Inflammatory macrophage (primary cell): Measurements from ENCODE around the gene ALDH3A1.

Experiments
- DNase-seq, 2 donors: peaks; one replicate each; pipeline ENCODE4 v3.0.0-alpha.2; 2020 to 2022

The ALDH3A1 gene

DNA sequence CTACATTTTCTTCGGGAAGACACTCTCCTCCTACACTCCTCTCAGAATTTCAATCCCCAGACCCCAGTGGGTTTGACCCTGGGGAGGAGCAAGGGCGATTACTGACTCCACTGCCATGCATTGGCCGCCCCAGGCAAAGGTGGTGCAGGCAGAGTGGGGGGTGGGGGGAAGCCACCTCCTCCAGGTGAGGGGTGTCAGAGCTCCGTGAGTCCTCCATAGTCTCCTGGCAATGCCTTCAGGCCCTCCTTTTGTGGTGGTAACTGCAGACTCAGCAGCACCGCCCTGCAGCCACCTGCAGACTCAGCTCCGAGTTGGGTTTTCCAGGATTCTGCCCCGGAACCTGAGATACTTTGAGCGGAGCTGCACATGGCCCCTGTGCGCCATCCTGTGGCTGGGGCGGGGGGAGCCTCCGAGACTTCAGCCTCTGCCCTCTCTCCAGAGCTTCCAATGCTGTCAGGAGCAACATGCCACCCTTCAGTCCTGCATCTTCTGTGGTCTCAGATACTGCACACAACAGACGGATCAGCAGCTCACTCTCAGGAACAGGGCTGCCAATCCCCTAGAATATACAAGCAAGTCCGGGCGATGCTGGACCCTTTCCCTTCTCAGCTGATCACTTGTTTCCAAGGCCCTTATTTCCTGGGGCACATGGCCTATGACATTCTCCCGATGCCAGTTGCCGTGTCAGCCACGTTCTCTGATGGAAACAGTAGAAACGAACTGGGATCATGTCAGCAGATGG is 29.3 kb downstream of the ALDH3A1 start:
- no peak for DNase-seq

DNA sequence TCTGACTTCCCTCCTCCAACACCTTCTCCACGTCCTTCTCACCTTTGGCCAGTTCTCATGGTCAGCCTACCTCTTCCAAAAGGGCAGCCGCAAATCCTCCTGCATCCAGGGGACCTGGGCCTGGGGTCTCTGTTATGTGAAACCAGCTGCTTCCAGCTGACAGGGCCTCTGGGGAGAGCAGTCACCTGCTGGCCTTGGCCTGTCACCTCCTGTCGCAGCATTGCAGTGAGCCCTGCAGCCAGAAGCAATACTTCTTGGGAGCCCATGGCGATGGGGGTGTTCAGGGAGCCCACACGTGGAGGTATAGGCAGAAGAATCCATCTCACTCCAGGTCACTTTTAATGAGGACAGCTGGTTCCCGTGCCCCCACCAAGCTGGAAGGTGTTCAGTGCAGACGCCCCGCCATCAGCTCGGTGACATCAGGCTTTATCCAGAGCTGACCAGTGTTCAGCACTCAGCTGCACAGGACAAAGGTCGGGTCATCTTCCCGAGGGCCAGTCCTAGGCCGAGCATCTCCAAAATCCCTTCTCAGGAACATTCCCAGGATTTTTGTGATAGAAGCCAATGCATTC is 30.0 kb downstream of the ALDH3A1 start:
- no peak for DNase-seq

DNA sequence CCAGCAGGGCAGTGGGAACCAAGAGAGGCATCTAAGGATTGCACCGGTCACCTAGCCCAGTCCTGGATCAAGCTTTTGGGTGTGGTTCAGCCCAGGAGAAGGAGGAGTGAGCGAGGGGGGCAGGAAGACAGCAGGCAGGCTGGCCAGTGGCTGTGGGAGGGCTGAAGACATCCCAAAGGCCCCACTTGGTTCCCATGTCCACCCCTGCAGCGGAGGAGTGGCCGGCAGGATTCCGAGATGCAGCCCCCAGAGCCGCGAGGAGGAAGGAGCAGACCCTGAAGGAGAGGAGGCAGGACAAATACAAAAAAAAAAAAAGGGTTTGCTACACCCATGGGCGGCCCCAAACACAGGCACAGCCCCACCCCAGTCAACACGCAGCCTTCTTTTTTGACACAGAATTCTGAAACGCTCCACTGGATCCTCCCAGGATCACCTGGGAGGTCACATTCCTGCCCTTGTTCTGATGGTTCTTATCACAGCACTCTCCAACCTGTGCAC is 30.6 kb downstream of the ALDH3A1 start:
- DNase-seq = no peak

DNA sequence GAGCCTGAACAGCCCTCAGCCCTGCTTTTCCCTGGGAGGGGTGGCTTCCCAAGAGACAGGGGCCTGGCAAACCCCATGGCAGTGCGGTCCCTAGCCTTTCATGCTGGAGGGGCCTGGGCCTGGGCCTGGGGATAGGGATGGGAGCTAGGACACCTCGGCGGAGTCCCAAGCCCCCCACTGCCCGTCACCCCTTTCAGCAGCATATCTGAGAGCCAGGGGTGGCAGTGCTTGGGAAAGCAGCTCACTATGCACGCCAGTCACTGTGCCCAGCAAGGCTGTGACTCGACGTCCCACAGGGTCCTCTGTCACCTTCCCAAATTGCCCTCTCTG is 31.1 kb downstream of the ALDH3A1 start:
- DNase-seq = no peak

DNA sequence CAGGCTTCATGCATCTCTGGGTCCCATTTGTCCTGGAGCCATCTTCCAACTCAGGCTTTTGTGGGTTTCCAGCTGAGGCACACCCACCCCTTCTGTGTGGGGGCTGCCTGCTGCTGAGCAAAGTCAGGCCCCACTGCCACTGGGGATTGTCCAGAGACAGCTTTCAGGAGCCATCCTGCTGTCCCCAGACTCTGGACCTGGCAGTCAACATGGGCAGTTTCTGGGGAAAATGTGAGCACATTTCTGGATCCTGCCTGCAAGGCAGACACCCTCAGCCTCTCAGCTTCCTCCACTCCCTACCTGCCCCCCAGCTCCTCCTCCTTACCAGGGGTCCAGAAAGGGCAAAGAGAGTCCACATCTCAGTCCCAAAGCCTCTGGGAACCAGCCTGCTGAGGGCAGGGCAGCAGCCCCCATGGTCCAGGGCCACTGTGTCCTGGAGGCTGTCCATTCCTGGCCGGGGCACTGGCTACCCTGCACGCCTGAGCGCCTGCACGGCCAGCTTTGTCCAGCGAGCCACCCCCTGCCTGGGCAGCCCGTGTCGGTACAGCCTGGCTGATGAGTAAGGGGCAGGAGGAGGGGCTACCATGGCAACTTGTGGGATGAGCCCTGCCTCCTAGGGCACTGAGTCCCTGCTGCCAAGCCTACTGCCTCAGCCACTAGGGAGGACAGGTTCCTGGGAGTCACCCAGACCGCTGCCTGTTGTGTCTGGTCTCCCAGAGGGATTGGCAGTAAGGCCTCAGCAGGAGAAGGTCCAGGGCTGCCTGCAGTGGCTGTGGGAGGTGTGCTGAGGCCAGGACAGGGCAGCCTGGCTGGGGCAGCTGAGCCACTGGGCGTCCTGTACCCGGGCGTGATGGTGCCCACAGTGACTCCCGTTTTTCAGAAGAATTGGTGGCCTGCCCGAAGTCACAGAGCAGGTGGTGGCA is 31.7 kb downstream of the ALDH3A1 start, which contains the start of gene SLC47A2:
Gene SLC47A2 (minus strand): TSS at position 477 of the 923 bp plus-strand sequence. CDS start 29 bp downstream, at position 448.
- no peak for DNase-seq

DNA sequence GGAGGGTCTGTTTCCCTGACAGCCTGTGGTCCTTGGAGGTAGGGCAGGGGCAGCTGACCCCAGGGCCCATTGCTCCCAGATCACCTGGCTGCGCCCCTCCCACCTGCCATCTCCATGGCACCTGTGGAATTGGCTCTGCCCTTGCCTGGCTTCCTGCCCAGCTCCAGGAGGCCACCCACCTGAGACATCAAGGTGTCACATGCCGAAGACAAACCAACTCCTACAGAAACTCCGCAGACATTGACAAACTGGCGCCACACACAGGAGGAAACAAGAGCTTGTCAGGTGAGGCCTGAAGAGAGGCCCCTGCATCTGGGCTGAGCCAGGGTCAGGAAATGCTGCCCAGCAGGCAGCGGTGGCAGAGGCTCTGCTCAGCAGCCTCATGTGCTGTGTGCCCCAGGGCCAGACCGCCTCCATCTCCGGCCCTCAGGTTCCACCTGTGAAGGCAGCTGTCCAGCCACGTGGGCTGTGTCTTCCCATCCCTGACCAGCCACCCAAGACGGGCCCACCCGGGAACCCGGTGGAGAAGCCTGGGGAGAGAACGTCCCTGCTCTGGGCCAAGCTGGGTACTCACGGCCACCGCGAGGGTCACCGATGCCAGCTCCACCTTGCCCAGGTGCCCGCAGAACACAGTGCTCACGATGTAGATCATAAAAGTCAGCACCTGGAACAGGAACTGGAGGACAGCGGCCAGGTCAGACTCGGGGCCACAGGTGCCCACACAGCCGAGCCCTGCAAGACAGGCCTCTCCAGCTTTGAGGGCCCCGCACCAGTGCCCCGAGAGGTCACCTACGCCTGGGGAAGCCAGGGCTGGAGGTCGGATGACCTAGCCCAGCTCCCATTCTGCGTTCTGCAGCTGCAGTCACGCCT is 33.3 kb downstream of the ALDH3A1 start:
- DNase-seq = no peak

DNA sequence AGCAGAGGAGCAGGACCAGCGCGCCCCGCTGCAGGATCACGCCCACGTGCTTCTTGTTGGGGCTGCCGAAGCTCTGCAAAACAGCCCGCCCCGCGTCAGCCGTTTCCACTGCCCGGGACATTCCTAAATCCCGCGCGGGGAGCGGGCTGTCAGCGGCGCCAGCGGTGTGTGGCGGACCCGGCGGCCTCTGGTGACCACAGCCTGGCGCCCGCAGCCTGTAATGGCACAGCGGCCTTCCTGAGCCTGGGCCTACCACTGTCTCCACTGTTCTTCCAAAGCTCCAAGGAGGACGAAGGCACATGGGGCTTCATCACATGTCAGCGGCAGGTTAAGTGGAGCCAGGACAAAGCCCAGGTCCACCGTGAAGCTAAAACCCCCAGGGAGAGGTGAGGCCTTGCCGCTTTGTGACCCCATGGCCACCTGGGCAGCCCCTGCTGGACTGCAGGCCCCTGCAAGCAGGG is 34.2 kb downstream of the ALDH3A1 start:
- no peak for DNase-seq

DNA sequence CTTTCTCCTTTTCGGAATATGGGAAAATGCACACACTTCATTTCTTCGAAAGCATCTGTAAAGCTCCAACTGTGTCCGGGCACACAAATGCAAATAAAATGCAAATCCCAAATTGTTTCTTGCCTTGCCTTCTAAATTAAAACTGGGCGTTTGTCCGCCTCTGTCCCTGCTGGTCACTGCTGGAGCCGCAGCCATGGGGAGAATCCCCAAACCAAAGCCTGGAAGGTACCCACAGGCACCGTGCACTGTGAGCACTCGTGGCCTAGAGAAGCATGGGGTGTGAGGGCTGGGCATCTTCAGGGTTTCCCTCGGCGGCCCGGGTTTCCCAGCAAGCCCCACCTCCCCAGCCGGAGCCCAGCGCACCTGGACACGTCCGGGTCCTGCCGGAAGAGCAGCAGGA is 34.6 kb downstream of the ALDH3A1 start:
- DNase-seq = no peak

DNA sequence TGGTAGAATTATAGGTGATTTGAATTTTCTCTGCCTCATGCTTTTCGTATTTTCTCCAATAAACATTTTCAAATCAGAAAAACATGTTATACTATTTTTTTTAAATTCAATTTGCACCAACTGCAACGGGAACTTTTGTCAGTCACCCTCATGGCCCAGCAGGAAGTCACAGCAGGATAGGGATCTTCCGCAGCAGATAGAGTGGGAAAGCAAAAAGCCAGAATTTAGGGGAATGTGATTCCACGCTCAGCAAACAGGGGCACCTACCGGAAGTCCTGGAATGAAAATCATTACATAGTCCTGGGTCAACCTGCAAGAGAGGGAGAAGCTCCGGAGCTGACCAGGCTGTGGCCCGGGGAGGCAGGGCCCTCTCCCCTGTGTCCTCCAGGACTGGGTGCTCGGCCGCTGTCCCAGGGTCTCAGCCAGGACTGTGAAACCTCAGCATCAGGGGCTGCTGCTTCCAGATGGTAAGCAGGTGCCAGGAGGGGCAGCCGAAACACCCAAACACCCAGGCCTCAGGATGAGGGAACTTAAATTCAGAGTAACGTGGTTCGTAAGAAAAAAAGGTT is 35.6 kb downstream of the ALDH3A1 start:
- DNase-seq = no peak

DNA sequence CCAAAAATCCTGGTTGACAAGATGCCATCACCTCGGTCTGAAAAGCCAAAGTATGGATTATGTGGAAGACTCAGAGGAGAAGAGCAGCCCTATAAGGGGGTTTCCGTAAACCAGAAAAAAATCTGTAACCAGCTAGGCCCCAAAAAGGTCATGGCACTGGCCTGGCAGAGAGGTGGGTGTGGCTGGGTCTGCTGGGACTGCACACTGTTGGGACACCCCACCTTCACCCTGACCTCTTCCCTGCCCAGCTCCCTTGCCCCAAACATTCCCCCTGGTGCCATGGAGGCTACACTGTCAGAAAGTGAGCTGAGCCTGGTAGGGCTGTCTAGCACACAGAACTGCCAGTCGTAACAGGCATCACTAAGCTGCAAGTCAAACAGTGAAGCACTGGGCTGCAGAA is 38.3 kb downstream of the ALDH3A1 start:
- no peak for DNase-seq

DNA sequence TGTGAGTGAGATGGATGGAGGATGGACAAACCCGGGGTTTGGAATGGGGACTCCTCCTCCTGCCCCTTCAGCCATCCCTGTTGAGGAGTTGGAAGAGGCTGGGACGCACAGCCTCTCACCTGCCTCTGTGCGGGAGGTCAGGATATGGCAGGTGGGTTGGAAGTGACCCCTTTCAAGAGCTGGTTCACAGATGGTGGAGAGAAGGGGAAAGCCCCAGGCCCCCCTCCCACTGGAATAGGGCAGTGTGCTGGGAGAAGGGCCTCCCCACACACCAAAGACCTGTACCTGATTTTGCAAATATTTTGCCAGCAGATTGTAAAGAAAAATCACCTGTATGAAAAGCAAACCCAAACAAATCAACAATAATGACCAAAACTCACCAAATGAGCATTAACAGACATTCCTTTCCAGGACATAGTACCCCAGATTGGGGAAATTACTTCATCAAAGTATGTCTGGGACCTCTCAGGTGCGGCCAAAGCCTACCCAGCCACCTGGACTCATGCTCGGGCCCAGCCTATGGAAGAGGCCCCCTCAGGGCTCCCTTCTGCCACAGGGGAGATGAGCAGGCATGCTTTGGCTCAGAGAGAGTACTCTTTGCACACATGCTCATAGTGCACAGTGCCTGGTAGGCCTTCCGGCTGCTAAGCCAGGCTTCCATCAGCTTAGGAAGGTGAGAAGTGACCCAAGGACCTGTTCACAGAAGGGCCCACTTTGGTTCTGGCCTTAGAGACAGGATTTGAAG is 39.5 kb downstream of the ALDH3A1 start:
- DNase-seq = no peak

DNA sequence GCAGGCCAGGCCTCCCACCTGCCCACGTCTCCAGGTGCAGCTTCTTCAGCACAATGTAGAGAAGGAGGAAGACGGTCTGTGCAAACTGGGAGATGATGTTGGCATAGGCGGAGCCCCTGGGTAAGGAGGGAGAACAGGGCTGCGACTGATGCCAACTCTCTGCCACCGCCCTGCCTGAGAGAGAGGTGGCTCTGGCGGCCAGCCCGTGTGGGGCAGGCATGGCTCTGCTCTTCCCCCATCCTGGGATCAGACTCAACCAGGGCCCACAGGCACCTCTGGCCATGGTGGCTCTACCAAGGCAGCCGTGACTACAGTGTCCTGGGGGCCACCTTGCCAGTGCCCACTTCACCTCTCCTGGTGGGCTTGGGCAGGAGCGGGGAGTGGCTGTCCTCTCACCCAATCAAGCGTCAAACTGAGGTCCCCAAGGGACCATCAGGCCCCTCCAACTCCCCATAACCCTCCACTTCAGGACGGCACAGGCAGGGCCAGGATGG is 40.3 kb downstream of the ALDH3A1 start:
- no peak for DNase-seq

DNA sequence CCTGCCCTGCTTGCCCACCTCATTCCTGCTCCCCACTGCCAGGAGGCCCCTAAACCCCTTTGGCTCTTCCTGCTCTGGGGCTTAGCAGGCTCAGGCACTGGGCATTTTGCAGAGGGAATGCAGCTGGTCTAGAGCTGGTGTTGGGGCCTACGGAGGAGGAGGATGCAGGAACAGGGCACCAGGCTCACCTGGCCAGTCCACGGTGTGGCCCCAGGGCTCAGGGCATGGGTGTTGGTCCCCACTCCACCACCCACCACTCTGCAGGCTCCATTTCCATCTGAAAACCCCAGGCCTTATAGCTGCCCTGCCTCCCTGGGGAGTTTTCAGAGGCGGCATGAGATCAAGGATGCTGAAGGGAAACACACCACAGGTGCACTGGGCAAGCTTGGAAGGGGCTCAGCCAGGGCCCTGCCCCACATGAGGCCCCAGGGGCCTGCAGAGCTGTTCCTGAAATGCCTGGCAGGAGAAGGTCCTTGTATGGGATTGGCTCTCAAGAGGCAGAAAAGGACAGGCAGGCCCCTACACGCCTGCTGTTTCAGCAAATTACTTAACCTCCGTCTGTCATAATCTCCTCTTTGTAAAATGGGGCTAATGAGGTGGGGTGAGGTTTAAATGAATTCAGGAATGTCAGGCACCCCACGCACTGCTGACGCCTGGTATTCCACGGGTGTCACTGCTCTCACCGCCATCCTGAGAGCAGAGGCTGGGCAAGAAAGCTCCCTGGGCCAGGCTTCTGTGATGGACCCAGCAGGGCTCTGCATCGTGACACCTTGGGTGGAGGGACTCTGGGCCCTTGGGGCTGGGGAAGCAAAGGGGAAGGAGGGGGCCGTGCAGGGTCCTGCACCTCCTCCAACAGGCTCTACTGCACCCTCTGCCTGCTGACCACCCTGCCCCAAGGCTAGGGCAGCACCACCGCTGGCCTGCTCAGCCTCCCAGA is 41.0 kb downstream of the ALDH3A1 start:
- no peak for DNase-seq

DNA sequence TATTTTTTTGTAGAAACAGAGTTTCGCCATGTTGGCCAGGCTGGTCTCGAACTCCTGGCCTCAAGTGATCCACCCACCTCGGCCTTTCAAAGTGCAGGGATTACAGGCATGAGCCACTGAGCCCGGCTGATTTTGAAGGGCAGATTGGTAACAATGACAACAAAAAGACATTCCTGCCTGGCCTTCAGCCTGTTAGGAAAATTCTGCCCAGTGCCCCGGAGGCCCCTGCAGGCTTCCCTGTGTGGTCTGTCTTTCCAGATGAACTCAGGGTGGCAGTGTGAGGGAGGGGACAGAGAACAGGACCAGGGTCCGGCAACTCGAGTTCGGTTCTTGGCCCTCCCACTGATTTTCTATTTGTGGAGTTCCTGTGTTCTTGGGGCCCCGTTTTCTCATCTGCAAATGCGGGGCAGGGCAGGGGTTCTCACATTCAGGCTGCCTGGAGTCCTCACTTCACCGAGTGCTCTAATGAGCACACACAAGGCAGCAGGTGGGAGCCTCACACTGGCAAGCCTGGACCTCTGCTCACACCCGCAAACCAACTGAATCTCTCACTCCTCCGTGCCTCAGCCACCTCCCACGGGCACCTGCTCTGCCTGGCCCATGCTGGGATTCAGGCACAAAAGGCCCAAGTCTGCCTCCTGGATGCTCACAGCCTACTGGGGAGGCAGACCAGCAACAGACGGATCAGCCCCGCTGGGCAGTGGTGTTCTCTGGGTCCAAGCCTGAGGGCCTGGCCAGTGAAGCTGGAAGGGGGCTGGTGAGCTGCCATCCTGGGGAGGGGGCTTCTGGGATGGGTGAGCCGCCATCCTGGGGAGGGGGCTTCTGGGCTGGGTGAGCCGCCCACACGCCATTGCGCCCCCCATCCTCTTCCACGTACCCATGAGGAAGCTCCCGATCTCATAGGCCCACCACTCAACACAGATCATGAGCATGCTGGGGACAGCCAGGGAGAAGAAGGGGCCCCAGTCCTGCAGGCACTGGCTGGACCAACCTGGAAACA is 42.0 kb downstream of the ALDH3A1 start:
- DNase-seq = no peak

DNA sequence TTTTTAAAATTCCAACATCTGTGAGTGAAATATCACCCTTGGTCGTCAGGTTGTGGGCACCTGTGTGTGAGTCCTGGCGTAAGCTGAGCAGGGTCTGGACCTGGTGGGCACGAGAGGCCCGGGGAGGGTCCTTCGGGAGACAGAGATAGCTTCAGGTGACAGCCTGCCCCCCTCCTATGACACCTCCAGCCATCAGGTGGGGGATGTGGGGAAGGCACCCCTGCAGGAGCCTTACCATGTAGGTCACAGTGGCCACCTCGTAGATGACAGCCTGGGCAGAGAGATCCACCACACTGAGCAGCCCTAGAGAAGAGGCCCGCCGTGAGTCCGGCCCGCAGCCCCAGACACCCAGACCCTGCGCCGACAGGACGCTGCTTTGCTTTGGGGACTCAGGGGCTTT is 42.9 kb downstream of the ALDH3A1 start:
- no peak for DNase-seq

DNA sequence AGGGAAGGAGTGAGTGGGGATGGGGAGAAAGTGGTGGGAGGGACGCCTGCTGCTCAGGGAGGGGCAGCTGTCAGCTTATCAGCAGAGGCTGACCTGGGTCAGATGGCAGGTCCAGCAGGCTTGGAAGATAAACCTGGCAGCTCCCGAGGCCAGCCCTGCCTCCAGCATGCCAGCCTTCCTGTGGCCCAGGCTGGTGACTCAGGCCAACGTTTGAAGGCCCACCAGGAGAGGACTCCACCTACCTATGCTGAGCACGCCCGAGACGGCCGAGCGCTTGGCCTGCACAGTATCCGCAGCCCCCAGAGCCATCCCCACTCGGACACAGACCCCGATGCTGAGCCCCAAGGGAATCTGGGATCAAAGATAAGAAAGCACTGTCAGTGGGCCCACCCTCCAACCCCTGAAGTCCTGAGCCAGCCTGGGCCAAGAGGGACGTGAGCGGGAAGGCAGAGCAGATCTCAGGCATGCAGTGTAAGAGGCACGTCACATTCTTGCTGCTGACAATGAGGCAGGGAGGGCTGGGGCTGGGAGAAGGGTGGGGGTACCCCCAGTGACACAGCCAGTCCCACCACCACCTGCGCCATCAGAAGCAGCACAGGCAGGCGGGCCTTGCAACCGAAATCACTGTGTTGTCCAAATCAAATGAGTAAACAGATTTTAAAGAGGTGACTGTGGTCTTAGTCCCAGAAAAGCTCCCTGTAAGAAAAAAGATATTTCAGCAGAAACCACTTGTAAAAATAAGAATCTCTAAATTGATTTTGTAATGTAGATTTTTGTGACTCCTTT is 44.1 kb downstream of the ALDH3A1 start:
- DNase-seq = no peak

DNA sequence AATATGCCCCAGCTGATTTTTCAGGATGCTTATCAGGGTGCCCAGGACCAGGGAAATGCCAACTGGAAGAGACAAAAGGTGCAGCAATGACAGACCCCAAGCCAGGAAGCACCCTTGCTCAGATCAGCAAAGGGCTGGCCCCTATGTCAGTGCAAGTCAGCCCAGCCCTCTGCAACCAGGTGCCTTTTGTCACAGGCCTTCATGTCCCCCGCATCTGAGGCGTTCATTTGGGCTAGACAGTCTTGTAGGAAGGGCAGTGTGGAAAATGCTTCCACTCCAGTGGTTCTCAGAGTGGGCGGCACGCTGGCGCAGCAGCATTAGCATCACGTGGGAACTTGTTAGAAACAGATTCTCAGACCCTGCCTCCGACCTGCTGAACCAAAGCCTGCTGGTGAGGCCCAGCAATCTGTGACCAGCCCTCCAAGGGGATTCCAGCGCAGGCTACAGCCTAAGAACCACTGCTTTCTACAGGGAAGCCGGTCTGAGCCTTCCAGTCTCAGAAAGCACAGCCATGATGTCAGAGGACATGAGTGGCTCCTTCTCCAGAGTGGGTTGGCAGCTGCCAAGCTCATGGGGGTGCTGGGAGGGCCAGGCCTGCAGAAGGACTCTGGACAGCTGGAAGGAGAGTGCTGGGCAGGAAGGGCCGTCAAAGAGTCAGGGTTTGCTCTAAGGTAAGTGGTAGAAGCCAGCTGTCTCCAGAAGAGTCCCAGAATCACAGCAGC is 44.8 kb downstream of the ALDH3A1 start:
- DNase-seq = no peak
